ENCODE data around the gene ZFYVE9.

DNA sequence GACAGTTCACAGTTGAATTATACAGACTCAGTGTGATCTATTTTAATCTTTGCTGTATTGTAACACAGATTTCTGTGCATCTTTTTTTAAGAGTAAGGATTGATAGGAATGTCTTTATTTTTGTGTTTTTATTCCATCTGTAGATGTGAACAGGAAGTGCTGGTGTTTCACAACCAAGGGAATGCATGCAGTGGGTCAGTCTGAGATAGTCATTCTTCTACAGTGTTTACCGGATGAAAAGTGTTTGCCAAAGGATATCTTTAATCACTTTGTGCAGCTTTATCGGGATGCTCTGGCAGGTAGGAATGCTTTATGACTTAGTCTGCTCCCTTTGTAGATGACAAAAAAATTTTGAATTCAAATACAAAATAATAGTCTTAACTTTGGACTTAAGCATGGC lies 139.6 kb downstream of the ZFYVE9 start:
- TF ChIP-seq EZH2phosphoT487 (IDR thresholded peaks at IDR 0.05; ENCODE audit: low read length) (no peak), CTCF (IDR thresholded peaks at IDR 0.05; ENCODE audit: low read length) (no peak)

Measured in MM.1S (cell line).